H1 (cell line): ENCODE measurements around the gene NEURL1. TPM values are rescaled to one million over a fixed set of nuclear protein-coding genes. Genes with fewer than 3 reads are reported as not detected.

Source experiments
- ASH2L ChIP-seq: fragments of 200-600, 300-600 bp; sonication (generic); IDR thresholded peaks from one replicate; pipeline ENCODE4 v1.7.1; 2017; ENCODE audit warnings: low read length
- CHD2 ChIP-seq: IDR thresholded peaks from 2 replicates; pipeline ENCODE4 v1.6.1; 2012; ENCODE audit warnings: low read length, improper control_type of control experiment
- CTCF ChIP-seq, 3 experiments: IDR thresholded peaks; 1 replicate in 2 of 3; 2 replicates in 1 of 3; pipeline versions ENCODE4 v1.5.1 to v1.6.1; 2011; ENCODE audit warnings: low read length in 3 of 3, mild to moderate bottlenecking in 3 of 3, inconsistent platforms in 2 of 3, low read depth in 1 of 3, moderate library complexity in 1 of 3; ENCODE audit not compliant: insufficient read depth in 1 of 3; ENCODE audit errors: control extremely low read depth in 1 of 3
- EP300 ChIP-seq, 2 experiments: IDR thresholded peaks; 1 replicate in 1 of 2; 2 replicates in 1 of 2; pipeline ENCODE4 v1.6.1; 2011 to 2012; ENCODE audit warnings: low read depth in 2 of 2, low read length in 2 of 2, mild to moderate bottlenecking in 2 of 2, borderline replicate concordance in 1 of 2, inconsistent platforms in 1 of 2, moderate library complexity in 1 of 2
- GABPA ChIP-seq: IDR thresholded peaks from 2 replicates; pipeline ENCODE4 v1.6.1; 2011; ENCODE audit warnings: mild to moderate bottlenecking, low read length, moderate library complexity, borderline replicate concordance; ENCODE audit not compliant: insufficient read depth
- KDM1A ChIP-seq: fragments of 200-600, 300-600 bp; sonication (generic); IDR thresholded peaks from 2 replicates; pipeline ENCODE4 v1.7.1; 2016; ENCODE audit warnings: mild to moderate bottlenecking, low read length, borderline replicate concordance
- KDM5A ChIP-seq: fragments of 200-600 bp; IDR thresholded peaks from 2 replicates; pipeline ENCODE4 v1.7.1; 2012; ENCODE audit warnings: mild to moderate bottlenecking, low read length, inconsistent platforms, mixed read lengths
- POLR2A ChIP-seq, 2 experiments: IDR thresholded peaks; 1 replicate in 1 of 2; 2 replicates in 1 of 2; pipeline ENCODE4 v1.6.1; 2011; ENCODE audit warnings: low read depth in 2 of 2, low read length in 2 of 2, mild to moderate bottlenecking in 2 of 2; ENCODE audit errors: control extremely low read depth in 1 of 2
- RAD21 ChIP-seq, 2 experiments: IDR thresholded peaks in 1 of 2; conservative IDR thresholded peaks in 1 of 2; 2 replicates each; pipeline ENCODE4 v1.6.1; 2011; ENCODE audit warnings: low read depth in 2 of 2, low read length in 2 of 2, improper control_type of control experiment in 1 of 2, inconsistent platforms in 1 of 2, mild to moderate bottlenecking in 1 of 2, moderate library complexity in 1 of 2
- polyA plus RNA-seq, 7 experiments: library from polyadenylated mRNA; depleted of rRNA in 3 of 7; stranded (reverse) in 5 of 7; unstranded in 2 of 7; fragments of >200 nt in 5 of 7; fragments of 200-250 nt in 2 of 7; gene quantifications; 1 replicate in 5 of 7; 2 replicates in 1 of 7; 4 replicates in 1 of 7; pipeline versions ENCODE4 v1.2.1 to v1.2.3, GENCODE V29; 2011 to 2013; ENCODE audit warnings: missing spikeins in 2 of 7, mixed read lengths in 2 of 7
- total RNA-seq: library from RNA; stranded (reverse); fragmentation: NEBNext Ultra II Directional; extraction: Animal tissue kit (Norgen Biotek cat#: 25700); gene quantifications from 2 replicates; pipeline ENCODE4 v1.2.1, GENCODE V29; 2021

The NEURL1 gene
- total and polyA plus RNA-seq, 2 of the 8 experiments (the other 6 are each of a cell fraction or from before 2014, with no cell fraction given) = 0.54 to 0.58 TPM

GRCh38 chr10:103552856-103553742 lies 59.6 kb downstream of the NEURL1 start (continued):
- TF ChIP-seq CTCF (IDR thresholded peaks at IDR 0.05; ENCODE audit: control extremely low read depth in 1 of 3, insufficient read depth in 1 of 3, low read depth in 1 of 3, low read length in 3 of 3) = no peak
- no peak for TF ChIP-seq EP300 (IDR thresholded peaks at IDR 0.05; ENCODE audit: borderline replicate concordance in 1 of 2, low read depth in 2 of 2, low read length in 2 of 2)
- no peak for TF ChIP-seq GABPA
- TF ChIP-seq POLR2A (IDR thresholded peaks at IDR 0.05; ENCODE audit: control extremely low read depth in 1 of 2, low read depth in 2 of 2, low read length in 2 of 2) = no peak
- no peak for TF ChIP-seq CHD2
- no peak for TF ChIP-seq KDM1A
- no peak for TF ChIP-seq RAD21 (IDR thresholded peaks at IDR 0.05 in 1 of 2, conservative IDR thresholded peaks at IDR 0.05 in 1 of 2; ENCODE audit: low read depth in 2 of 2, low read length in 2 of 2)
- TF ChIP-seq KDM5A = no peak
- TF ChIP-seq ASH2L = no peak
